Tibial nerve (tissue), 4 donors: Measurements from ENCODE around the gene TOMM22.

ENCODE experiments used
- CTCF ChIP-seq, 5 experiments: fragments of 200-600 bp in 3 of 5; fragments of 450-650 bp in 2 of 5; sonication (generic) in 3 of 5; IDR thresholded peaks; one replicate each; pipeline ENCODE4 v1.5.1; 2016 to 2019; ENCODE audit warnings: antibody characterized with exemption in 5 of 5, mild to moderate bottlenecking in 3 of 5, moderate library complexity in 2 of 5
- EP300 ChIP-seq, 2 donors: sonication (generic); formaldehyde crosslinking; IDR thresholded peaks; one replicate each; pipeline ENCODE4 v1.6.1; 2017; ENCODE audit warnings: antibody characterized with exemption in 2 of 2, mild to moderate bottlenecking in 1 of 2
- POLR2A ChIP-seq, 2 donors: fragments of 450-650 bp; IDR thresholded peaks; one replicate each; pipeline ENCODE4 v1.6.1; 2017; ENCODE audit warnings: antibody characterized with exemption in 2 of 2, mild to moderate bottlenecking in 2 of 2, moderate library complexity in 2 of 2

- TF ChIP-seq POLR2A (IDR thresholded peaks at IDR 0.05) (no peak), EP300 (IDR thresholded peaks at IDR 0.05) (no peak), CTCF (IDR thresholded peaks at IDR 0.05) (no peak)
Observed at GRCh38 chr22:38649841-38650522, 31.8 kb upstream of the TOMM22 start.
